Measurements from ENCODE around the gene MICU1.

- TF ChIP-seq EZH2 (IDR thresholded peaks at IDR 0.05; ENCODE audit: low read length) (no peak), CTCF (optimal IDR thresholded peaks at IDR 0.05 in 1 of 3, IDR thresholded peaks at IDR 0.05 in 1 of 3, conservative IDR thresholded peaks at IDR 0.05 in 1 of 3; ENCODE audit: extremely low read depth in 1 of 3, insufficient read depth in 2 of 3, low read length in 3 of 3) (no peak)
Observed at GRCh38 chr10:72462261-72462660, 163.6 kb downstream of the MICU1 start.

Measured in keratinocyte (primary cell).